Erythroblast (primary cell): ENCODE results near the gene PPP1R13B.

Source experiments
- GATA1 ChIP-seq: IDR thresholded peaks from 2 replicates; pipeline ENCODE4 v1.6.1; 2011; ENCODE audit warnings: low read depth, mild to moderate bottlenecking, control low read depth, low read length, moderate library complexity
- POLR2A ChIP-seq: IDR thresholded peaks from 2 replicates; pipeline ENCODE4 v1.6.1; 2011; ENCODE audit warnings: mild to moderate bottlenecking, low read length

- TF ChIP-seq POLR2A (no peak), GATA1 (no peak)
Measured at GRCh38 chr14:103706551-103707328, 140.6 kb downstream of the PPP1R13B start.
